Stimulated activated CD8-positive, alpha-beta memory T cell treated with anti-CD3 and anti-CD28 coated beads, Interleukin-7, amount 100 ng/mL, for 4 hours (primary cell): ENCODE data around the gene ATP2A3.
"Not testable (repeated sequence)": the region's sequence is repeated elsewhere in the genome, so short reads cannot be mapped to it uniquely, and the experiment has no call there.

Experiments
- DNase-seq, 2 donors: peaks; one replicate each; pipeline ENCODE4 v3.0.0-alpha.2; 2020; ENCODE audit warnings: low read depth in 2 of 2

The ATP2A3 gene

GRCh38 chr17:3991699-3992098 is 27.5 kb upstream of the ATP2A3 start:
- not testable (repeated sequence) for DNase-seq

- DNase-seq = no peak
These were observed 26.3 kb upstream of the ATP2A3 start for GRCh38 chr17:3990386-3991127.

GRCh38 chr17:3989041-3989886 is 25.0 kb upstream of the ATP2A3 start:
- DNase-seq = no peak

GRCh38 chr17:3988297-3989040 is 24.2 kb upstream of the ATP2A3 start:
- DNase-seq = no peak

- DNase-seq = no peak
These were observed 22.7 kb upstream of the ATP2A3 start for GRCh38 chr17:3986939-3987335.

GRCh38 chr17:3986270-3986938 is 22.2 kb upstream of the ATP2A3 start:
- no peak for DNase-seq

- no peak for DNase-seq
These were observed 21.6 kb upstream of the ATP2A3 start for GRCh38 chr17:3985846-3986245.

GRCh38 chr17:3983606-3984484 is 19.6 kb upstream of the ATP2A3 start:
- DNase-seq = no peak

- no peak for DNase-seq
These were observed 18.3 kb upstream of the ATP2A3 start for GRCh38 chr17:3982541-3983017.

GRCh38 chr17:3982113-3982512 is 17.9 kb upstream of the ATP2A3 start:
- no peak for DNase-seq

- DNase-seq = no peak
These were observed 17.2 kb upstream of the ATP2A3 start for GRCh38 chr17:3981455-3981854.

- no peak for DNase-seq
These were observed 16.3 kb upstream of the ATP2A3 start for GRCh38 chr17:3980381-3981014.

GRCh38 chr17:3979290-3979611 is 15.0 kb upstream of the ATP2A3 start:
- DNase-seq = no peak

- no peak for DNase-seq
These were observed 14.4 kb upstream of the ATP2A3 start for GRCh38 chr17:3978421-3979289.

GRCh38 chr17:3977387-3977786 is 13.2 kb upstream of the ATP2A3 start:
- no peak for DNase-seq

- no peak for DNase-seq
These were observed 12.5 kb upstream of the ATP2A3 start for GRCh38 chr17:3976675-3977171.

GRCh38 chr17:3974980-3975379 is 10.7 kb upstream of the ATP2A3 start:
- DNase-seq = no peak

GRCh38 chr17:3974138-3974687 is 10.0 kb upstream of the ATP2A3 start:
- no peak for DNase-seq
